Neural progenitor cell (in vitro differentiated cells): Measurements from ENCODE around the gene PIGB. TPM values are rescaled to one million over a fixed set of nuclear protein-coding genes. Genes with fewer than 3 reads are reported as not detected.

Experiments
- DNase-seq: peaks from one replicate; pipeline ENCODE4 v3.0.0-alpha.2; 2016; ENCODE audit warnings: low spot score
- H2AFZ ChIP-seq: fragments of 200-600 bp; sonication (generic); replicated peaks from 2 replicates; pipeline ENCODE4 v1.6.1; 2016; ENCODE audit warnings: antibody characterized with exemption
- H3F3A ChIP-seq: fragments of 200-600 bp; sonication (generic); 2 replicates; pipeline ENCODE4 v1.6.1; 2016; ENCODE audit warnings: antibody characterized with exemption, low read depth
- H3K27ac ChIP-seq: fragments of 200-600 bp; sonication (generic); 2 replicates; pipeline ENCODE4 v1.5.1; 2016; ENCODE audit warnings: mild to moderate bottlenecking
- H3K27me3 ChIP-seq: fragments of 200-600 bp; sonication (generic); 2 replicates; pipeline ENCODE4 v1.6.1; 2016; ENCODE audit warnings: mild to moderate bottlenecking, moderate library complexity
- H3K36me3 ChIP-seq: fragments of 200-600 bp; sonication (generic); 2 replicates; pipeline ENCODE4 v1.5.1; 2016
- H3K4me1 ChIP-seq: fragments of 200-600 bp; sonication (generic); 2 replicates; pipeline ENCODE4 v1.6.1; 2016; ENCODE audit warnings: mixed run types
- H3K4me2 ChIP-seq: fragments of 200-600 bp; sonication (generic); 2 replicates; pipeline ENCODE4 v1.6.1; 2016
- H3K4me3 ChIP-seq: fragments of 200-600 bp; sonication (generic); 2 replicates; pipeline ENCODE4 v1.5.1; 2016
- H3K79me2 ChIP-seq: fragments of 200-600 bp; sonication (generic); 2 replicates; pipeline ENCODE4 v1.6.1; 2016; ENCODE audit warnings: low read depth
- H3K9ac ChIP-seq: fragments of 200-600 bp; sonication (generic); 2 replicates; pipeline ENCODE4 v1.6.1; 2016
- H3K9me3 ChIP-seq: fragments of 200-600 bp; sonication (generic); 2 replicates; pipeline ENCODE4 v1.5.1; 2016; ENCODE audit warnings: low read depth
- H4K20me1 ChIP-seq: fragments of 200-600 bp; sonication (generic); 2 replicates; pipeline ENCODE4 v1.6.1; 2016; ENCODE audit warnings: low read depth
- H3K27ac Mint-ChIP-seq: 3 replicates; pipeline ENCODE4 v1.8.0; 2021; ENCODE audit warnings: mixed read lengths
- H3K27me3 Mint-ChIP-seq: 2 replicates; pipeline ENCODE4 v1.8.0; 2022; ENCODE audit warnings: low read depth, mild to moderate bottlenecking, inconsistent platforms, moderate library complexity, mixed read lengths; ENCODE audit not compliant: insufficient read depth
- H3K36me3 Mint-ChIP-seq: 3 replicates; pipeline ENCODE4 v1.8.0; 2021; ENCODE audit warnings: mixed read lengths
- H3K4me1 Mint-ChIP-seq: 3 replicates; pipeline ENCODE4 v1.8.0; 2021; ENCODE audit warnings: mixed read lengths
- H3K4me3 Mint-ChIP-seq: 3 replicates; pipeline ENCODE4 v1.8.0; 2021; ENCODE audit warnings: mild to moderate bottlenecking, moderate library complexity, mixed read lengths
- H3K9me3 Mint-ChIP-seq: 3 replicates; pipeline ENCODE4 v1.8.0; 2020; ENCODE audit warnings: mixed read lengths
- CTCF ChIP-seq: fragments of 200-600 bp; sonication (generic); IDR thresholded peaks from 2 replicates; pipeline ENCODE4 v1.5.1; 2017; ENCODE audit warnings: antibody characterized with exemption, mild to moderate bottlenecking
- EZH2 ChIP-seq: fragments of 200-600 bp; sonication (generic); IDR thresholded peaks from 2 replicates; pipeline ENCODE4 v1.6.1; 2017; ENCODE audit warnings: antibody characterized with exemption, mild to moderate bottlenecking, moderate library complexity
- EZH2phosphoT487 ChIP-seq: fragments of 200-600 bp; sonication (generic); IDR thresholded peaks from 2 replicates; pipeline ENCODE4 v1.6.1; 2017; ENCODE audit warnings: antibody characterized with exemption
- microRNA counts: library from miRNA; unstranded; fragments of <30 nt; microRNA quantifications from one replicate; lab custom pipeline; 2016
- microRNA-seq: library from miRNA; unstranded; fragments of <30 nt; microRNA quantifications from one replicate; pipeline ENCODE4, GENCODE V29; 2016
- total RNA-seq: library from RNA; depleted of rRNA; stranded (reverse); fragments of >200 nt; gene quantifications from 2 replicates; pipeline ENCODE4 v1.2.3, GENCODE V29; 2015; ENCODE audit warnings: low replicate concordance

Gene PIGB
- total RNA-seq, 1 donor from 2014 or later: 18.7 TPM

- no peak for TF ChIP-seq EZH2phosphoT487
- no peak for TF ChIP-seq CTCF
- TF ChIP-seq EZH2: no peak
- Histone ChIP-seq H3K9me3 (no peaks in the 10 kb centered on the region), H3K4me2 (no peak overlapping the region), H3K4me1 (peaks cover 4% of the 10 kb centered on the region), H4K20me1 (no peaks in the 10 kb centered on the region), H2AFZ (no peak overlapping the region), H3K36me3 (no peaks in the 10 kb centered on the region), H3K4me3 (no peak overlapping the region), H3K27me3 (no peaks in the 10 kb centered on the region), H3F3A (peaks cover 13% of the 10 kb centered on the region), H3K79me2 (no peaks in the 10 kb centered on the region), H3K9ac (no peak overlapping the region), H3K27ac (no peak overlapping the region)
- Mint-ChIP-seq H3K36me3 (peaks cover 4% of the 10 kb centered on the region), H3K27me3 (peaks cover 5% of the 10 kb centered on the region), H3K4me3 (no peak overlapping the region), H3K4me1 (peaks cover 5% of the 10 kb centered on the region), H3K9me3 (peaks cover 4% of the 10 kb centered on the region), H3K27ac (no peak overlapping the region)
- DNase-seq: no peak
These were observed 84.5 kb downstream of the PIGB start for GRCh38 chr15:55403531-55403930.

MicroRNAs encoded within 50 kb of the gene (microRNA counts, 767-probe panel; counts per million panel counts)
- microRNA hsa-miR-628-3p (lab: Ali Mortazavi, UCI) (460 counts per million, percentile 90 among the panel's probes with 10 or more counts), microRNA hsa-miR-628-5p (lab: Ali Mortazavi, UCI) (460 counts per million, percentile 90 among the panel's probes with 10 or more counts)

Small RNAs within 50 kb of the gene (microRNA-seq; reads per million reads assigned to microRNA genes)
- 22.1 reads per million, percentile 55 among the genes with 10 or more reads in this experiment for gene MIR628

Other genes with a start within 250 kb of the PIGB start
- gene RSL24D1, start 122.3 kb upstream of the PIGB start, total RNA-seq: 113 and 192 TPM in 2 replicates
- 2.3 and 3.6 TPM in 2 replicates for gene RAB27A, start 29.4 kb upstream of the PIGB start, total RNA-seq
- 12.3 and 25.0 TPM in 2 replicates for gene PIGBOS1, start 99 bp upstream of the PIGB start, total RNA-seq
- gene CCPG1, start 89.1 kb downstream of the PIGB start, total RNA-seq: 13.8 and 28.0 TPM in 2 replicates
- 3.9 and 14.2 TPM in 2 replicates for gene PIERCE2, start 89.3 kb downstream of the PIGB start, total RNA-seq
- 5.7 and 10.0 TPM in 2 replicates for gene DNAAF4, start 189.0 kb downstream of the PIGB start, total RNA-seq